RWPE2 (cell line): ENCODE measurements around the gene FARP2.

Experiments used
- ATAC-seq: fragments of 200-7000 bp; cut with Tn5 transposase; 3 replicates; pipeline ENCODE4 v1.9.1; 2021; ENCODE audit warnings: low read depth
- DNase-seq: peaks from one replicate; pipeline ENCODE4 v3.0.0-alpha.2; 2020; ENCODE audit warnings: low spot score
- H3K27ac ChIP-seq: fragments of 450-650 bp; 2 replicates; pipeline ENCODE4 v1.5.1; 2017; ENCODE audit warnings: mild to moderate bottlenecking; ENCODE audit not compliant: poor library complexity, severe bottlenecking
- H3K27me3 ChIP-seq: fragments of 250-450 bp; sonication (Bioruptor Pico); 2 replicates; pipeline ENCODE4 v1.5.1; 2021; ENCODE audit warnings: mild to moderate bottlenecking, moderate library complexity; ENCODE audit not compliant: insufficient read depth, poor library complexity, severe bottlenecking
- H3K36me3 ChIP-seq: fragments of 250-450 bp; sonication (Bioruptor Pico); 2 replicates; pipeline ENCODE4 v1.5.1; 2020; ENCODE audit warnings: low read depth, mild to moderate bottlenecking, moderate library complexity
- H3K4me1 ChIP-seq: fragments of 250-450 bp; sonication (Bioruptor Pico); 2 replicates; pipeline ENCODE4 v1.5.1; 2021; ENCODE audit warnings: mild to moderate bottlenecking, moderate library complexity; ENCODE audit not compliant: insufficient read depth, poor library complexity, severe bottlenecking
- H3K4me3 ChIP-seq: fragments of 250-450 bp; sonication (Bioruptor Pico); 2 replicates; pipeline ENCODE4 v1.5.1; 2021; ENCODE audit warnings: mild to moderate bottlenecking, moderate library complexity; ENCODE audit not compliant: severe bottlenecking
- H3K9me3 ChIP-seq: fragments of 250-450 bp; sonication (Bioruptor Pico); 2 replicates; pipeline ENCODE4 v1.5.1; 2021; ENCODE audit warnings: mild to moderate bottlenecking, moderate library complexity; ENCODE audit not compliant: severe bottlenecking
- CTCF ChIP-seq: fragments of 450-650 bp; IDR thresholded peaks from one replicate; pipeline ENCODE4 v1.5.1; 2017; ENCODE audit warnings: mild to moderate bottlenecking, moderate library complexity; ENCODE audit not compliant: poor library complexity, severe bottlenecking

FARP2 gene

GRCh38 chr2:241349941-241350340 is 6.1 kb upstream of the FARP2 start:
- no peaks in the 10 kb centered on the region for H3K9me3 ChIP-seq
- H3K27me3 ChIP-seq: no peaks in the 10 kb centered on the region
- peaks cover 3% of the 10 kb centered on the region for H3K4me1 ChIP-seq
- no peak for TF ChIP-seq CTCF
- DNase-seq: no peak
- ATAC-seq: no peak
- peaks cover 97% of the 10 kb centered on the region for H3K36me3 ChIP-seq
- no peak overlapping the region for H3K27ac ChIP-seq
- H3K4me3 ChIP-seq: no peak overlapping the region

- no peaks in the 10 kb centered on the region for H3K9me3 ChIP-seq
- DNase-seq: no peak
- H3K4me3 ChIP-seq: no peak overlapping the region
- H3K36me3 ChIP-seq: peaks cover 92% of the 10 kb centered on the region
- H3K27me3 ChIP-seq: no peaks in the 10 kb centered on the region
- no peak for TF ChIP-seq CTCF
- H3K27ac ChIP-seq: no peak overlapping the region
- no peak for ATAC-seq
- H3K4me1 ChIP-seq: peaks cover 6% of the 10 kb centered on the region
Measured at GRCh38 chr2:241350530-241350877, 5.6 kb upstream of the FARP2 start.

GRCh38 chr2:241350878-241351639 is 5.0 kb upstream of the FARP2 start:
- no peak overlapping the region for H3K27ac ChIP-seq
- peaks cover 6% of the 10 kb centered on the region for H3K4me1 ChIP-seq
- DNase-seq: no peak

GRCh38 chr2:241351640-241352031 is 4.4 kb upstream of the FARP2 start:
- Histone ChIP-seq H3K27ac (no peak overlapping the region), H3K36me3 (peaks cover 80% of the 10 kb centered on the region), H3K27me3 (no peaks in the 10 kb centered on the region), H3K4me1 (peaks cover 6% of the 10 kb centered on the region), H3K4me3 (no peak overlapping the region), H3K9me3 (no peaks in the 10 kb centered on the region)
- TF ChIP-seq CTCF: no peak
- ATAC-seq: no peak
- no peak for DNase-seq

More at GRCh38 chr2:241350878-241351639, 5.0 kb upstream of the FARP2 start:
- Histone ChIP-seq H3K27me3 (no peaks in the 10 kb centered on the region), H3K4me3 (no peak overlapping the region), H3K9me3 (no peaks in the 10 kb centered on the region), H3K36me3 (peaks cover 86% of the 10 kb centered on the region)
- ATAC-seq: no peak
- no peak for TF ChIP-seq CTCF

GRCh38 chr2:241352227-241352626 is 3.9 kb upstream of the FARP2 start:
- no peak for DNase-seq
- H3K4me1 ChIP-seq: peaks cover 7% of the 10 kb centered on the region
- H3K27me3 ChIP-seq: no peaks in the 10 kb centered on the region
- no peak overlapping the region for H3K4me3 ChIP-seq
- no peak overlapping the region for H3K27ac ChIP-seq
- H3K9me3 ChIP-seq: no peaks in the 10 kb centered on the region
- no peak for TF ChIP-seq CTCF
- peaks cover 74% of the 10 kb centered on the region for H3K36me3 ChIP-seq
- ATAC-seq: no peak
